Ectodermal cell (in vitro differentiated cells): ENCODE measurements around the gene G3BP1. TPM values are rescaled to one million over a fixed set of nuclear protein-coding genes. Genes with fewer than 3 reads are reported as not detected.
"Not testable (repeated sequence)": the region's sequence is repeated elsewhere in the genome, so short reads cannot be mapped to it uniquely, and the experiment has no call there.

Experiments used
- H3K27ac ChIP-seq: 2 replicates; pipeline ENCODE4 v1.7.0; 2013; ENCODE audit warnings: mild to moderate bottlenecking, low read depth, low read length; ENCODE audit not compliant: insufficient read depth, poor library complexity, severe bottlenecking
- H3K27me3 ChIP-seq: 2 replicates; pipeline ENCODE4 v1.7.0; 2013; ENCODE audit warnings: mild to moderate bottlenecking, low read length; ENCODE audit not compliant: insufficient read depth, control insufficient read depth, poor library complexity, severe bottlenecking
- H3K36me3 ChIP-seq: one replicate; pipeline ENCODE4 v1.7.0; 2013; ENCODE audit warnings: low read length; ENCODE audit not compliant: control insufficient read depth, insufficient read depth
- H3K4me1 ChIP-seq: one replicate; pipeline ENCODE4 v1.7.0; 2013; ENCODE audit warnings: low read length; ENCODE audit not compliant: control insufficient read depth, insufficient read depth
- H3K4me3 ChIP-seq: 2 replicates; pipeline ENCODE4 v1.7.0; 2013; ENCODE audit warnings: low read depth, low read length, control low read depth; ENCODE audit not compliant: insufficient read depth
- H3K9me3 ChIP-seq: 2 replicates; pipeline ENCODE4 v1.7.0; 2013; ENCODE audit warnings: mild to moderate bottlenecking, low read length, moderate library complexity; ENCODE audit not compliant: control insufficient read depth
- WGBS, 2 experiments: methylation state at CpG; one replicate each; pipeline ENCODE4 v1.1.7; 2013; ENCODE audit warnings: missing lambda C conversion rate in 2 of 2; 5-methylcytosine and 5-hydroxymethylcytosine counted together
- polyA plus RNA-seq, 4 experiments: library from polyadenylated mRNA; stranded (reverse); fragments of 50-300 nt; gene quantifications; one replicate each; pipeline ENCODE4 v1.2.3, GENCODE V29; 2013

G3BP1 gene
- 233 TPM for polyA plus RNA-seq (2013, experiment 1 of 4)
- polyA plus RNA-seq (2013, experiment 2 of 4), result 237 TPM
- 144 TPM for polyA plus RNA-seq (2013, experiment 3 of 4)
- polyA plus RNA-seq (2013, experiment 4 of 4), result 153 TPM

DNA sequence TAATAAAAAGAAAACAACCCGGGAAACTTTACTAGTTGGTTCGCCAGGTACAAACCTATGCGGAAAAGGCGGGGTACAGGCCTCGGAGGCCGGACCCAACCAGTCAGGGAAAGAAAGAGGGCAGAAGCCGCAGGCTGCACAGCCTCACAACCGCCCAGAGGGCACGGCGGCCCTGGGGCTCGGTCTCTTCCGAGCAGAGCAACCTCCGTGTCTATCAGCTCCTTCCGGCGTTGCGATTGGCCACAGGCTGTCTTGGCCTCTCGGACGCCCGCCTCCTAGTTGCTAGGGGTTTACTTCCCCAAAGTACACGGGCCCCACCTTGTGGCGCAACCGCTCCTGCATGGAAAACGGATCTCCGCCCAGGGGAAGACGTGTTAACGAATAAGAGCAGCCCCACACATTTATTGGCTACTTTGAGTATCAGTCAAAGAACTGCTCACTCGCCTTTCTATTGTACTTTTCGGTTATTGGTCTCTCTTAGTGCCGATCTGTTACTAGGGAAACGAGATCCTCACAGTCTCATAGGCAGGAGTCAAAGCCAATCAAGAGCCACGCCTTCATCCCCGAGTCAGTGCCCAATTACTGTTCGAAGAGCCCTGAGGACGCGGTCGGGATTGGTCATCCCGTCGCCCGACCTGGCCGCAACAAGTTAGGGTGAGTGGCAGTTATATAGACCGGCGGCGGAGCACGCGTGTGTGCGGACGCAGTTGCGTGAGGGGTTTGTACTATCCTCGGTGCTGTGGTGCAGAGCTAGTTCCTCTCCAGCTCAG is at the start of gene G3BP1:
Gene G3BP1, plus strand, starts transcription at position 696 of the 770 bp plus-strand sequence. CDS start 14,667 bp downstream, outside the sequence.
- Histone ChIP-seq H3K4me3 (peak within 1 kb of the TSS; percentile 93), H3K4me1 (peaks cover 11% of the 10 kb centered on the region), H3K27ac (peak within 1 kb of the TSS; percentile 98), H3K36me3 (no peaks in the 10 kb centered on the region), H3K9me3 (no peaks in the 10 kb centered on the region), H3K27me3 (no peaks in the 10 kb centered on the region)
- WGBS, 2 experiments, result 0% methylated on average over 49 of the region's 49 CpGs

DNA sequence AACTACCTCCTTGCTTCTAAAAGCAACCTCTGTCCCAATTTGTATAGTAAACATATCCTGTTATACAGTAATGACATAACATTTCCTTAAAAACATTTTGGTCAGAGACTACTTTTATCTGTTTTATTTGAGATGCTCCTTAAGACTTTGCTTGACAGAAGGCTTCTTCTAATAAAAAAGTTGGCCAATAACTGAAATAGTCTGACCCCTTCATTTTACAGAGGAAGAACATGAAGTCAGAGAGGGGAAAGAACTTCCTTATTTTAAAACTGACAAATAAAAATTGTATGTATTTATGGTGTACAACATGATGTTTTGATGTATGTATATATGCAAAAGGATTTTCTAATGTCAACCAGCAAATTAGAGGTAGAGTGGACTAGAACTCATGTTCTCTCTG is 49.2 kb upstream of the G3BP1 start:
- H3K36me3 ChIP-seq, result no peaks in the 10 kb centered on the region
- peaks cover 4% of the 10 kb centered on the region for H3K4me1 ChIP-seq
- H3K27ac ChIP-seq, result no peak overlapping the region
- no peak overlapping the region for H3K4me3 ChIP-seq
- H3K9me3 ChIP-seq, result no peaks in the 10 kb centered on the region
- H3K27me3 ChIP-seq, result no peaks in the 10 kb centered on the region

- Histone ChIP-seq H3K4me1 (peaks cover 4% of the 10 kb centered on the region), H3K36me3 (no peaks in the 10 kb centered on the region)
- 86 to 91% methylated on average over 2 of the region's 2 CpGs for WGBS, 2 experiments
Measured at GRCh38 chr5:151724360-151724759, 47.4 kb upstream of the G3BP1 start.

GRCh38 chr5:151729597-151729996 is 42.2 kb upstream of the G3BP1 start:
- H3K36me3 ChIP-seq, H3K27me3 ChIP-seq, H3K4me3 ChIP-seq, H3K4me1 ChIP-seq, H3K27ac ChIP-seq, H3K9me3 ChIP-seq: not testable (repeated sequence)
- WGBS, 2 experiments, result 86 to 87% methylated on average over 5 of the region's 5 CpGs

More at GRCh38 chr5:151724360-151724759, 47.4 kb upstream of the G3BP1 start:
- H3K9me3 ChIP-seq, result no peaks in the 10 kb centered on the region
- H3K27me3 ChIP-seq, result no peaks in the 10 kb centered on the region
- H3K4me3 ChIP-seq, result no peak overlapping the region
- no peak overlapping the region for H3K27ac ChIP-seq

- H3K4me3 ChIP-seq, result no peak overlapping the region
- H3K27me3 ChIP-seq, result no peaks in the 10 kb centered on the region
- no peaks in the 10 kb centered on the region for H3K4me1 ChIP-seq
- no peaks in the 10 kb centered on the region for H3K36me3 ChIP-seq
- 94 to 96% methylated on average over 6 to 7 of the region's 7 CpGs for WGBS, 2 experiments
- H3K27ac ChIP-seq, result no peak overlapping the region
- H3K9me3 ChIP-seq, result no peaks in the 10 kb centered on the region
Measured at GRCh38 chr5:151730381-151730780, 41.4 kb upstream of the G3BP1 start.

- 92 to 93% methylated on average over 9 of the region's 9 CpGs for WGBS, 2 experiments
- no peak overlapping the region for H3K27ac ChIP-seq
- no peaks in the 10 kb centered on the region for H3K27me3 ChIP-seq
- no peaks in the 10 kb centered on the region for H3K9me3 ChIP-seq
- no peaks in the 10 kb centered on the region for H3K4me1 ChIP-seq
- no peaks in the 10 kb centered on the region for H3K36me3 ChIP-seq
- H3K4me3 ChIP-seq, result no peak overlapping the region
Measured at GRCh38 chr5:151733358-151734063, 38.2 kb upstream of the G3BP1 start.

GRCh38 chr5:151734064-151734408 is 37.7 kb upstream of the G3BP1 start:
- no peak overlapping the region for H3K27ac ChIP-seq
- no peaks in the 10 kb centered on the region for H3K9me3 ChIP-seq
- H3K4me1 ChIP-seq, result no peaks in the 10 kb centered on the region
- no peaks in the 10 kb centered on the region for H3K36me3 ChIP-seq
- H3K4me3 ChIP-seq, result no peak overlapping the region
- H3K27me3 ChIP-seq, result no peaks in the 10 kb centered on the region
- WGBS, 2 experiments, result 91 to 92% methylated on average over 3 of the region's 3 CpGs

DNA sequence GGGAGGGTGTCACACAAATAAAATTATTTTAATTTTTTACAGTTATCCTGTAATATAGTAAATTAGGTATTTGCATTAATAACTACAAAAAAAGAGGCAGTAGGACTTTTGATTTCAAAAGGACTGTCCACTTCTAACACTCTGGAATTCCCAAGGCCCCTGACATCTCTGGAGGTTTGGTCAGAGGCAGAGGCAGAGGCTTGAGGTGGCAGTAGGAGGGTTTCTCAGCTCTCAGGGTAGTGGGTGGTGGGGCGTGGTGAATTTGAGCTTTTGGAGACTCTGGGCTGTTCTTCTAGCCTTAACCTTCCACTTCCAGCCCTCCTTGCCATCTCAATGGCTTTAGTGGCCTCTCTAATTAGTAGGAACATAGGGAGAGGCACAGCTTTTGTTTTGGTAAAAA is 36.1 kb upstream of the G3BP1 start:
- Histone ChIP-seq H3K4me1 (peaks cover 9% of the 10 kb centered on the region), H3K27ac (no peak overlapping the region), H3K4me3 (no peak overlapping the region), H3K36me3 (no peaks in the 10 kb centered on the region), H3K9me3 (no peaks in the 10 kb centered on the region), H3K27me3 (no peaks in the 10 kb centered on the region)
- 91% methylated on average over 1 of the region's 1 CpG; no CpG with 5 or more reads in 1 of the 2 experiments for WGBS, 2 experiments

DNA sequence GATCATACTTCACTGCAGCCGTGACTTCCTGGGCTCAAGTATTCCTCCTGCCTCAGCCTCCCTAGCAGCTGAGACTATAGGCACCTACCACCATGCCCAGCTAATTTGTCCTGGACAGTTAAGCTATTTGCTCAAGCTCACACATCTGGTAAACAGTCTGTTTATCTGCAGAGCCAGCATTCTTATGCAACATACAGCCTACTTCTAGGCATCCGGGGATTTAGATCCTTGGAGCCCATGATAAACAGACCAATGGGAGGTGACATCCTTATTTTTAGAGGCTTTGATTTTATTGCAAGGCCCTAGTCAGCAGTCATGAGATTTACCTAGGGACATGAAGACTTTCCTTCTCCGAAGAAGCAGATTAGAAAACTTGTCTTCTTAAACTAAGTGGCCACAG is 34.3 kb upstream of the G3BP1 start:
- Histone ChIP-seq H3K4me3 (no peak overlapping the region), H3K9me3 (no peaks in the 10 kb centered on the region), H3K27me3 (no peaks in the 10 kb centered on the region), H3K36me3 (no peaks in the 10 kb centered on the region), H3K4me1 (peaks cover 9% of the 10 kb centered on the region), H3K27ac (no peak overlapping the region)
- 78% methylated on average over 3 of the region's 3 CpGs for WGBS, 2 experiments

GRCh38 chr5:151738125-151738848 is 33.5 kb upstream of the G3BP1 start:
- H3K4me3 ChIP-seq, result no peak overlapping the region
- no peaks in the 10 kb centered on the region for H3K9me3 ChIP-seq
- no peaks in the 10 kb centered on the region for H3K36me3 ChIP-seq
- 87% methylated on average over 8 to 9 of the region's 9 CpGs for WGBS, 2 experiments
- no peaks in the 10 kb centered on the region for H3K27me3 ChIP-seq
- peaks cover 9% of the 10 kb centered on the region for H3K4me1 ChIP-seq
- no peak overlapping the region for H3K27ac ChIP-seq
